HG02938 (cell line): Measurements from ENCODE around the gene MAVS.
"Not testable (repeated sequence)": the region's sequence is repeated elsewhere in the genome, so short reads cannot be mapped to it uniquely, and the experiment has no call there.

Experiments
- ATAC-seq: cut with Tn5 transposase; IDR thresholded peaks from one replicate; pipeline ENCODE4 v1.9.1; 2021; ENCODE audit warnings: mild to moderate bottlenecking, moderate library complexity; ENCODE audit not compliant: unreplicated experiment

MAVS gene

GRCh38 chr20:3885715-3886114 lies 39.1 kb downstream of the MAVS start:
- ATAC-seq, result no peak

- ATAC-seq, result no peak
These were observed 41.4 kb downstream of the MAVS start for GRCh38 chr20:3887876-3888620.

DNA sequence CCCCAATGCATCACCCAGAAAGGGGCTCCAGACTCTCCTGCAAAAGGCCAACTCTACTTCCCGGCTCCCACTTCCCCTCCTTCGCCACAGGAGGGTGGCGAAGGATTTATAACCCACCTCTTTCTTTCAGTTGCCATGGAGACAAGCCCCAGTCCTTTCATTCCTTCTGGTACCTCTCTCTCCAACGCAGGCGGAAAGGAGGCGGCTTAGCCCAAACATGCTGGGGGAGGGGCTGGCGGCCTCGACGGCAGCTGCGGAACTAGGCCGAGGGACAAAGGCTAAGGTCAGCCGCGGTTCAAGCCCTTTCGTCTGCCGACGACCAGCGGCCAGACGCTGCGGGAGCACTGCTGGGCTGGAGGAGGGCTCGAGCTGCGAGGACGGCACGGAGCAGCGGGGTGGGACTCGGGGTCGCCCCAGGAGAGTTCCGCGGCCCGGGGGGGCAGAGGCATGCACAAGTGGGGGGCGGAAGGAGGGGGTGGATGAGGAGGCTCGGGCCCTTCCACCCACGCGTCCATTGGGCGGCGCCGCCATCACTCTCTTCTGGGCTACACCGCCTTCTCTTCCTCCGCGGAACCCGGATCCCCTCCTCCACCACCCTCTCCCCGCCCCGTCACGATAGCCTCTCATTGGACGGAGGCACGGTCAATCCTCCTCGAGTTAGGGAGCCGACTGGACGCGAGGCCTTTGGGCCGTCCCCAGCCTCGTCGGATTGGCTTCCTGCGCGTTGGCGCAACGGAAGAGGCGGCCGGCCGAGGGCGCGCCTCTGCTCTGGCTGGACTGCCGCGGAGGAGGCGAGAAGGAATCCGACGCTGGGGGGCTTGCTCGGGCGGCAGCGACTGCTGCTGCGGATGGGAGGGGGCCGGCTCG lies 42.2 kb downstream of the MAVS start, which contains the start of gene PANK2:
TSS of gene PANK2 (plus strand) at position 766 of the 867 bp plus-strand sequence.
- peak; percentile 93 for ATAC-seq

DNA sequence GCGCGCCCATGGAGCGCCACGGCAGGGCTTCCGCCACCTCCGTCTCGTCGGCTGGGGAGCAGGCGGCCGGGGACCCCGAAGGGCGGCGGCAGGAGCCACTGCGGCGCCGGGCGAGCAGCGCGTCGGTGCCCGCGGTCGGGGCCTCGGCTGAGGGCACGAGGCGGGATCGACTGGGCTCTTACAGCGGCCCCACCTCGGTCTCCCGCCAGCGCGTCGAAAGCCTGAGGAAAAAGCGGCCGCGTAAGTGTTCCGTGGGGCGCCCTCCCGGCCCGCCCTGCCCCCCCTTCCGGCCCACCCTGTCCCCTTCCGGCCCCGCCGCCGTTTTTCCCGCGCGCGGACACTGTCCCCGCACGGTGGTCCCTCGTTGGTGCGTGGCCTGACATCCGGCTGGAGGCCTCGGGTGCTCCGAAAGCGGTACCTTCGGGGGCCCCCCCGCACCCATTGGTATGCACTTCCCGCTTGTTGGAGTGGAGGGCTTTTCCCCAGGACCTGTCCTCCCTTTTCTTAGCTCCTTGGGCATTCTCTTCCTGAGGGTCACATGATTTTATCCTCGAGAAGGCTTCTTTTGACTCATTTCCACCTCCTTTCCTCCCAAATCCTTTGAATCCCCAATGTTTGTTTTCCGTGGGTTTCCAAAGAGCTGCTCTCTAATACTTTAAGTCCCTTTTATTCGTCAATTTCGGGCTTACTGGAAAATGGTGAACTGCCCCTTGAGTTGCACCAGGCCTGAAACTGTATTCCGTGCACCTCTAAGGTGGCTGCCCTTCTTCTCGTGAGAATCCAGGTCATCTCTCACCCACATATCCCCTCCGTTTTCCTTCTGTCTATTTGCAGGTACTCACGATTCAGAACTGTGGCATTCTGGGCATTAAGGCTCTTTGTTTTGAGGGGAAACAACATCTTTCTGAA lies 43.1 kb downstream of the MAVS start:
- no peak for ATAC-seq

GRCh38 chr20:3890398-3890751 lies 43.7 kb downstream of the MAVS start:
- no peak for ATAC-seq

GRCh38 chr20:3890999-3891929 lies 44.6 kb downstream of the MAVS start:
- no peak for ATAC-seq

DNA sequence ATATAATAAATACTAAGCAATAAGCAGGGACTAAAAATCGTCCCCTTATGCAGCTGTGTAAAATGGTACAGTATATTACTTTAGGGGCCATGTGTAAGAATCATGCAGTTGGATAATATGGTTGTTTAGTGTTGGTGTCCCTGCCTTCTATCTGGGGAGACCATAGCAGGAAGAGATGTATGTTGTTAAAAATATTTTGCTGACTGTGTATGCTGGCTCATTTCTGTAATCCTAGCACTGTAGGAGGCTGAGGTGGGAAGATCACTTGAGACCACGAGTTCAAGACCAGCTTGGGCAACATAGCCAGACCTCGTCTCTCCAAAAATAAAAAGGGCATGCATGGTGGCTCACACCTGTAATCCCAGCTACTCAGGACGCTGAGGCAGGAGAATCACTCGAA lies 48.2 kb downstream of the MAVS start:
- no peak for ATAC-seq

GRCh38 chr20:3896302-3896701 lies 49.7 kb downstream of the MAVS start:
- no peak for ATAC-seq

- ATAC-seq, result no peak
These were observed 50.4 kb downstream of the MAVS start for GRCh38 chr20:3896853-3897583.

- ATAC-seq, result not testable (repeated sequence)
These were observed 51.5 kb downstream of the MAVS start for GRCh38 chr20:3898181-3898580.

- no peak for ATAC-seq
These were observed 52.0 kb downstream of the MAVS start for GRCh38 chr20:3898639-3899038.

DNA sequence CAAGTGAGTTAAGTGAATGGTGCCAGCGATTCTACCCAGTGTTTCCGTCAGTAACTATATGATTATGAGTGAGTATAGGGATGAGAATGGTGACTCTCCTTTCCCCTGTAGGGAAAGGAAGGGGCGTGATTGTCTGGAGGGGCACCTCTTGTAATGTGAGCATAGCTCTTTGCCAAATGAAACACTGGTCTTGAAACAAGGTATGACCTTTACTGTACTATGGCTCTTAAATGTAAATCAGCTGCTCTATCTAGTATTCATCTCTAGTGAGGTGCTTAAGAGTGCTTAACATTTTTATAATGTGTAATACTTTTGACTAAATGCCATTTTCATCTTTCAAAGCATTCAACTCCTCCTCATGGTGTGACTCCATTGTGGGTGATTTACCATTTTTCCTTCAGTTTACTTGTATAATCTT lies 53.6 kb downstream of the MAVS start:
- no peak for ATAC-seq

- no peak for ATAC-seq
These were observed 54.5 kb downstream of the MAVS start for GRCh38 chr20:3901028-3901705.

DNA sequence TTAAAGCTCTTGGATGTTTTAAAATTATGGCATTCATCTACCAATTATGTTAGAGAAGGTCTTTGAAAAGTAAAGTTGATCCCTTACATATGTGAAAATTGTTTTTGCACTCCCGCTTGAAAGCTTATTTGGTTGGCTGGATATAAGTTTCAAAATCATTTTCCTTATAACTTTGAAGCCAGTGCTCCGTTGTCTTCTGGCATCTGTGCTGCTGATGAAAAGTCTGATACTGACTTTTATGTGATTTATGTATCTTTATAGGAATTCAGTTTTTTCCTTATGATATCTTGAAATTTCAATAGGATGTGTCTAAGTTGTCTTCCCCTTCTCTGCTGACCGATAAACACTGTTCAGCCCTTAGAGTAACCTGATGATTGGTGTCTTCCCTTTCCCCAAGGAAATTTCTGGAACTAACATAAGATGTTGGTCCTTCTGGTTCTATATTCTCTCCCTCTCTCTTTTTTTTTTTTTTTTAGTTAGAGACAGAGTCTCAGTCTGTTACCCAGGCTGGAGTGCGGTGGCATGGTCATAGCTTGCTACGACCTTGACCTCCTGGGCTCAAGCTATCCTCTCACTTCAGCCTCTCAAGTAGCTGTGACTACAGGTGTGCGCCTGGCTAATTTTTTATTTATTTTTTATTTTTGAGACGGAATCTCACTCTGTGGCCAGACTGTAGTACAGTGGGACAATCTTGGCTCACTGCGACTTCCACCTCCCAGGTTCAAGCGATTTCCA lies 55.2 kb downstream of the MAVS start:
- ATAC-seq, result no peak

GRCh38 chr20:3902446-3902845 lies 55.8 kb downstream of the MAVS start:
- no peak for ATAC-seq

GRCh38 chr20:3904224-3904623 lies 57.6 kb downstream of the MAVS start:
- ATAC-seq, result no peak

- no peak for ATAC-seq
These were observed 58.2 kb downstream of the MAVS start for GRCh38 chr20:3904857-3905256.
